Activated effector memory CD4-positive, alpha-beta T cell treated with Interleukin-2 at 50 U/mL for 16 hours (primary cell): Measurements from ENCODE around the gene CDKN3.
"Not testable (repeated sequence)": the region's sequence is repeated elsewhere in the genome, so short reads cannot be mapped to it uniquely, and the experiment has no call there.

Source experiments
- DNase-seq: peaks from one replicate; pipeline ENCODE4 v3.0.0-alpha.2; 2020

The CDKN3 gene

GRCh38 chr14:54457609-54457996 lies 60.8 kb downstream of the CDKN3 start:
- DNase-seq: no peak

DNA sequence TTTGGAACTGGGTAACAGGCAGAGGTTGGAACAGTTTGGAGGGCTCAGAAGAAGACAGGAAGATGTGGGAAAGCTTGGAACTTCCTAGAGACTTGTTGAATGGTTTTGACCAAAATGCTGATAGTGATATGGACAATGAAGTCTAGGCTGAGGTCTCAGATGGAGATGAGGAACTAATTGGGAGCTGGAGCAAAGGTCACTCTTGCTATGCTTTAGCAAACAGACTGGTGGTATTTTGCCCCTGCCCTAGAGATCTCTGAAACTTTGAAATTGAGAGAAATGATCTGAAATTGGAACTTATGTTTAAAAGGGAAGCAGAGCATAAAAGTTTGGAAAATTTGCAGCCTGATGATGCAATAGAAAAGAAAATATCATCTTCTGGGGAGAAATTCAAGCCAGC lies 61.7 kb downstream of the CDKN3 start:
- not testable (repeated sequence) for DNase-seq

DNA sequence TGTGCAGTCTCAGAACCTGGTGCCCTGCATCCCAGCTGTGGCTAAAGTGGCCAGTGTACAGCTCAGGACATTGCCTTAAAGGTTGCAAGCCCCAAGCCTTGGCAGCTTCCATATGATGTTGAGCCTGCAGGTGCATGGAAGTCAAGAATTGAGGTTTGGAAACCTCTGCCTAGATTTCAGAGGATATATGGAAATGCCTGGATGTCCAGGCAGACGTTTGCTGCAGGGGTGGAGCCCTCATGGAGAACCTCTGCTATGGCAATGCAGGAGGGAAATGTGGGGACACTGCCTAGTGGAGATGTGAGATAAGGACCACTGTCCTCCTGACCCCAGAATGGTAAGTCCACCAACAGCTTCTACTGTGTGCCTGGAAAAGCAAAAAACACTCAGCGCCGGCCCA lies 62.3 kb downstream of the CDKN3 start:
- no peak for DNase-seq

DNA sequence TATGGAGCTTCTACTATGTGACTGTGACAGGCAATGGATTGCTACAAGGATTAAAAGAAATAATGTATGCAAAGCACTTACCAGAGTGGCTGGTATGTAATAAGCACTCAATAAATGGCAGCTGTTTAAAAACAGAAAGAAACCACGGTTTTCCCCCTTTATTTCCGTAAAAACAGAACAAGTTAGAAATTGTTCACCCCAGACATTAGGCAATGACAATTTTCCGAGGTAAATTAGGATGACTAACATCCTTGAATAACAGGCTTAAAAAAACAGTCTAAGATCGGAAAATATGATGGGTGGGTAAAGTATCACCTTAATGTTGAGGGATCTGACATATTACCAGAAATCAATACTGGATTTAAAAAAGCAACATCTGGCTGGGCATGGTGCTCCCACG lies 65.2 kb downstream of the CDKN3 start:
- DNase-seq: no peak

GRCh38 chr14:54465654-54466053 lies 68.8 kb downstream of the CDKN3 start:
- DNase-seq: no peak

DNA sequence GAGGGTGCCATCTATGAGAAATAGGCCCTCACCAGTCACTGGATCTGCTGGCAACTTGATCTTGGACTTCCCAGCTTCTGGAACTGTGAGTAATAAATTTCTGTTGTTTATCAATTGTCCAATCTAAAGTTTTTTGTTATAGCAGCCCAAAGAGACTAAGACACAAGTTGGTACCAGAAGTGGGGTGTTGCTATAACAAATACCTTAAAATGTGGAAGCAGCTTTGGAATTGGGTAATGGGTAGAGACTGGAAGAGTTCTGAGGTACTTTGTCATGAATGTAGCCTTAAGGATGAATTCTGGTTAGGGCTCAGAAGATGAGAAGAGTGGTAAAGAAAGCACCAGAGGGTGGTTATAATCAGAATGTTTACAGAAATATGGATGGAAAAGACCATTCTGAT lies 70.5 kb downstream of the CDKN3 start:
- DNase-seq: no peak
